Activated effector memory CD4-positive, alpha-beta T cell treated with Interleukin-2 at 50 U/mL for 16 hours (primary cell): ENCODE results near the gene FBXO24.
"Not testable (repeated sequence)": the region's sequence is repeated elsewhere in the genome, so short reads cannot be mapped to it uniquely, and the experiment has no call there.

Experiments used
- DNase-seq: peaks from one replicate; pipeline ENCODE4 v3.0.0-alpha.2; 2020

Gene FBXO24

DNA sequence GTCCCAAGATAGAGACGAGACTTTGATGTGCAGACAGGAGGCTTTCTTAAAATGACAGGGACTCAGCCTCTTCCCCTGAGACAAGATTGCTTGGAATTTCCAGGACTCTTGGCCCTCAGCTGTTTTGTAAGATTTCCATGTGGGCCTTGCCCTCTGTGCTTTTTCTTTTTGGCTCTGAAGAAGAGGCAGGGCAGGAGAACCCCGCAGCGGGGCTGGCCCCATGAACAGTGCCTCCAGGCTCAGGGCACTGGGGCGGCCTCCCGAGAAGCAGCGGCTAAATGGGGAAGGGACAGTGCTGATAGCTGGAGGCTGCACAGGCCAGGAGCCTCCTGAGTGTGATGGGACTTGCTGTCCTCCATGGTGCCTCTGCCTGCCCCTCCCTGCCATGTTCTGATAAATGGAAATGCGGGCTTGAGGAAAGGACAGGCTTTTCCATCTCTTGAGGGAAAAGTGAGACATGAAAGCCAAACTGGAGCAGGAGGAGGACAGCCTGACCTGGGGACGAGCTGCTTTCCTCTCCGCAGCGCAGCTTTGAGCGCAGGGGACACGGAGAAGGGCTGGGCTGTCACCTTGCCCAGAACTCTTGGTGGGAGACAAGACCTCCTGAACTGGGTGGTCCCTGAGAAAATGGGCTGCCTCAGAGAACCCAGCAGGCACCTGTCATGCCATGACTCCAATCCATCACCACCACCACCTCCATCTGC, 24.5 kb upstream of the FBXO24 start:
- DNase-seq, result no peak

- no peak for DNase-seq
Measured at GRCh38 chr7:100562195-100563099, 23.7 kb upstream of the FBXO24 start.

GRCh38 chr7:100563100-100563564, 23.0 kb upstream of the FBXO24 start:
- no peak for DNase-seq

GRCh38 chr7:100563809-100564400, 22.2 kb upstream of the FBXO24 start:
- peak; percentile 69 for DNase-seq

DNA sequence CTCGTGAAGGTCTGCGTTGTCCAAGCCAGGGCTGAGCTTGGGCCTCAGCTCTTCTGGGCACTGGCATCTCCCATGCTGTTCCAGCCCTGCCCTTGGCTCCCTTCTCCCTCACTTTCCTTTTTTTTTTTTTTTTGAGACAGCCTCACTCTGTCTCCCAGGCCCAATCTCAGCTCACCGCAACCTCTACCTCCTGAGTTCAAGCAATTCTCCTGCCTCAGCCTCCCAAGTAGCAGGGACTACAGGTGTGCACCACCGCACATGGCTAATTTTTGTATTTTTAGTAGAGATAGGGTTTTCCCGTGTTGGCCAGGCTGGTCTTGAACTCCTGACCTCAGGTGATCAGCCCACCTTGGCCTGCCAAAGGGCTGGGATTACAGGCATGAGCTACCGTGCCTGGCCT, 21.7 kb upstream of the FBXO24 start:
- not testable (repeated sequence) for DNase-seq

- DNase-seq, result no peak
Measured at GRCh38 chr7:100565133-100565571, 21.0 kb upstream of the FBXO24 start.

- no peak for DNase-seq
Measured at GRCh38 chr7:100566018-100566531, 20.1 kb upstream of the FBXO24 start.

GRCh38 chr7:100567031-100567730, 18.9 kb upstream of the FBXO24 start:
- no peak for DNase-seq

DNA sequence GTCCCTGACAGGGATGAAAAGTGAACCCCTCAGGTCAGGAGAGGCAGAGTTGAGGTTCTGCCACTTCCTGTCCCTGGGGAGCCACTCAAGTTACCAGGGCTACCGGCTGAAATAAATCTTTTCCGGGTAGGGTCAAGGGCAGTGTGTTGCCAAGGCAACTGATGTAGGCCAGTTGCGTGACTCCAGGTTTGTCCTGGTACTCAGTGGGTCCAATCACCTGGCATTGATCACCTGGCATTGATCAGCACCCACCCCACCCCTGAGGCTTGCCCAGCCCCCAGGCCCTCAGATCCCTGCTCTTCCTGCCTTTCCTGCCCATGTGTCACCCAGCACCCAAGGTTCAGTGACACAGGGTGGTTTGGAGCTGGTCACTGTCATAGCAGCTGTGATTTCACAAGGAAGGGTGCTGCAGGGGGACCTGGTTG, 18.4 kb upstream of the FBXO24 start:
- DNase-seq, result no peak

DNA sequence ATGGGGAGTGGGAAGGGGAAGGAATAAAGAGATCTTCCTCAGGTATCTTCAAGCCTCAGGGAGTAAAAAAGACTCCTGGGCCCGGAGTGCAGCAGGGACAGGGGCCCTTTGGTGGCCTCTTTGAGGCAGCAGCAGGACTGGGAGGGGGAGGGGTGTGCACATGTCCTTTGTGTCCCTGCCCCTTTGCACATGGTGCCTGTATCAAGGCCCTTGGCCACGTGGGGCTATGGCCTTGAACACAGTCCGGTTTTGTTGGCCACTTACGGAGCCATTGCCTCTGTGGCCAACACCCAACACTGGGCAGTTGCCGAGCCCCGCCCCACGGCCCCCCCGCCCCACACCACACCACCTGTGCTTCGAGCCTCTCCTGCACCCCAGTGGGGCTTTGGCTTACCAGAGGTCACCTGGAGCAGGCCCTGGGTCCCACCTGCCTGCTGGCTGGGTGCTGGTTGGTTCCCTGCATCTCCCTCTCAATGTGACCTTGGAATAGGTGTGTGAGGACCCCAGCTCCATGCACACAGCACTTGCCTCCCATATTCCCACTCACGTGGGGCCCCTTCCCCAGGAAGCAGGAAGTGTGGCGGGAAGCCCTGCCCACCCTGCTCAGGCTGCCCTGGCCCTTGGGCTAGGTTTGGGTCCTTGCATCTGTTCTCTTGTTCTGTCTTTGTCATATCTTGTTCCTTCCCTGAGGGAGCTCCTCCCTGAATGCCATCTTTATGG, 17.8 kb upstream of the FBXO24 start:
- DNase-seq, result no peak

GRCh38 chr7:100568896-100569844, 17.0 kb upstream of the FBXO24 start:
- peak; percentile 30 for DNase-seq

DNA sequence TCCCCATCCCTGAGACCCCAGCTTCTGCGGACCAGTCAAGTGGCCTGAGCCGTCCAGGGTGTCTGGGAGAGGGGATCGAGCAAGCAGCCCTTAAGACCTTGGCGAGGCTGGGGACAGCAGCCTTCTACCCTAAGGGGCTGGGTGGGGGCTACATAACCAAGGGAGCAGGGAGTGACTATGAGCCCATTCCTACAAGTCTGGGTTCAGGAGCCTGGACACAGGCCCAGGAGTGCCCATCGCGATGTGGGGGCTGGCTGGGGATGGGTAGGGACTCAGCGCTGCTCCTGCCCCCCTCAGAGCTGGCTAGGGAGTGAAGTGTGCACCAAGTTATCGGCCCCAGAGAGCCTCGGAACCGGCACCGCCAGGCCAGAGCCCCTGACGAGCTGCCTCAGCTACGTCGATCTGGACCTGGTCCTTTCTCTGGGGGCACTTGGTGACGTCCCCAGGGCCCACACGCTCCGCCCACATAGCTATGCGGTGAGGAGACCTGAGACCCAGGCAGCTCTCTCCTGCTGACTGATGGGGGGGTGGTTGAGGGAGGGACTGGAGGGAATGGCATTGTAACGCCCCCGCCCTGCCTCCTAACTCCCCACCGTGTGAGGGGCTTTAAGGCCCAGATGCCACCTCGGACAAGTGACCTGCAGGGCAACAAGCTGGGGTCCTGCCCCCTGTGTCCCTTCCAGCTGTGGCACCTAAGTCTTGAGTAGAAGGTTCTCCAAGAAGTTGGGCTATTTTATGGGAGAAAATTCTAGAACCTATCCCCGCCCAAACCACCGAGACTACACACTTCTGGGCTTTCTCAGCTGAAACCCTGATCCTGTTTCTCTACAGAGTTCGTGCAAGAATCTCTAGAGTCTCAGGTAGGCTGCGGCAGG, 14.9 kb upstream of the FBXO24 start:
- no peak for DNase-seq

DNA sequence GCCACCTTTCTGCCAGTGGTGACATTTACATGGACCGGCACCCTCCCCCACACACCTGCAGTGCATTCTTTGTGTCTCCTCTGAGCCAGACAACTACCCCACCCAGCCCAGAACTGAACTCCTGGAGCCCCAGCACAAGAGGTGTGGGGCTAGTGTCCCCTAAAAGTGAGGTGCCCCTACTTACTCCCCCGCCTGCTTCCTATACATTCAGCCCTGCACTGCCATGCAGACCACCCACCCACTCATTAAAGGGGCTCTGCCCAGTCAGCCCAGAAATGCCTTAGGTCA, 14.4 kb upstream of the FBXO24 start:
- no peak for DNase-seq

DNA sequence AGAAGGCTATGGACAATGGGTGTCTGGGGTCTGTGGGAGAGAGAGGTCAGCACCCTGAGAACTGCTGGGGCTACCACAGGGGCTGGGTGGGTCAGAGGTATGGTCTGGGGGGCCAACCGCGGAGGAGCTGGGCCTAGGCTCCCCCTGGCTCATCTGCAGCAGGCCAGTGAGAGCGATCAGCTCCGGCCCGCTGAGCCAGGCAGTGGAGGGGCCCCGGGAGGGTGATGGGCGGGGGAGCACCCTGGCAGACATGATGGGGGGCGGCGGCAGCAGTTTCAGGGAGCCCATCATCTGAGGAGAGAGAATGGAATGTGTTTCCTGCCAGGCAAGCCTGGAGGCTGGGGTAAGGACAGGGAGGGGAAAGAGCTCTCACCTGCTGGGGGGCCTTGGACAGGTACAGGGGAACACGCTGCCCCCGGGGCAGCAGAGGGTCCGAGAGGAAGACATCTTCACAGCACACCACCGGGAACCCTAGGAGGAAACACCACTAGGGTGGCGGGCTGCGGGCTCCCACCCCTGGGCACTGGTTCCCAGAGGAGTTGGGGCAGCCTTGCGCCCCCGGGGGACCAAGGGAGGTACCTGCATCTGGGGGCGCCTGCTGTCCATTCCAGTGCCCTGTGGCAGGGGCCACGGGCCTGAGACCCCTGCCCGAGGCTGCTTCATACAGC, 13.7 kb upstream of the FBXO24 start:
- DNase-seq, result no peak

DNA sequence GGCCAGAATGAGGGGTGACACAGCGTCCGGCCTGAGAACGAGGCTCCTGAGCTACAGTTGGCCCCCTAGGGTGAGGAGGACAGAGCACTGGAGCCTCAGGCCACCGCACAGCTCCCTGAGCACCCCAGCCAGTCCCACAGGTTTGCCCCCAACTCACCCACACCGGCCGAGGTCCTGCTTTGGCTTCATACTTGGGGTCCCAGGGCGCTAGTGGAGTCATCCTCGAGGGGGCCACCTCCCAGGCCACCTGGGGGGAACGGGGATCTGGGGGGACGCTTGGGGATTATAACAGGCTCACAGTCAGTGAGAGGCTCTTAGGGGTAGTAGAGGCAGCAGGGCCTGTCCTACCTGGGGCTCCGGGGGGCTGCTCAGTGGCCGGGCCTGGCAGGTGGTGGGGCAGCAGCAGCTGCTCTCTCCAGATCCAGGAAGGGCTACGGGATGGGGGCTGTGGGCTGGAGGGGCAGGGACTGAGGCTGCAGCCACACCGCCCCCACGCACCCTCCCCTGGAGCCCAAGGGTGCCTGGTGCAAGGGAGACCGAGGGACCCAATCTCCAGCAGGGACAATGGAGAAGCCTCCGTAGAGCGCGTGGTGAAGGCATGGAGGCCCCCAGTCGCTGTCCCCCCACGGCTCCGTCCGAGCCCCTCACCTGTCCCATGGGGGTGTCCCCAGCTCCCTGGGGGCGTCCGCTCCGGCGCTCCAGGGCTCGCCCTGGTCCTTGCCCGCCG, 13.0 kb upstream of the FBXO24 start:
- DNase-seq, result no peak

GRCh38 chr7:100573691-100574361, 12.3 kb upstream of the FBXO24 start, which contains the start of gene SAP25:
Gene SAP25 (minus strand): TSS chr7:100573900. CDS start chr7:100573742, 158 bp downstream.
- no peak for DNase-seq

- DNase-seq, result no peak
Measured at GRCh38 chr7:100574362-100575205, 11.5 kb upstream of the FBXO24 start.
